Renal pelvis (tissue), 4 donors: ENCODE data around the gene MRTFA. TPM values are rescaled to one million over a fixed set of nuclear protein-coding genes. Genes with fewer than 3 reads are reported as not detected.

Source experiments
- DNase-seq: peaks from one replicate; pipeline ENCODE4 v3.0.0-alpha.2; 2013
- polyA plus RNA-seq, 3 donors: library from polyadenylated mRNA; unstranded; fragments of 120-200 nt; gene quantifications; one replicate each; pipeline ENCODE4 v1.2.1, GENCODE V29; 2013; ENCODE audit not compliant: insufficient read length in 3 of 3

The MRTFA gene
- polyA plus RNA-seq, 3 donors, result 28.2 to 31.1 (median 28.5) TPM

DNA sequence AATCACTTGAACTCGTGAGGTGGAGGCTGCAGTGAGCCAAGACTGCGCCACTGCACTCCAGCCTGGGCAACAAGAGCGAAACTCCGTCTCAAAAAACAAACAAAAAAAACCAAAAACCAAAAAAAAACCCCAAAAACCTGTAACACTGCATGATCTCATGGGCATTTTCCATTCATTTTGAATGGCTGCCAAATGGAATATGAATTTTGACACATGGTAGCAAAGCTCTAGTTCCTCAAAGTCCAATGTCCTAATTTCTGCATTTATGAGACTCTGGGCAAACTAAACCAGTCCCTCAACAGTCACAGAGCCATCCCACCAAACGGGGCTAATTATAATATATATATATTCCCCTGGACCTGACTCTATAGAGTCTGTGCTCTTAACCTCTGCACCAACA, 204.4 kb downstream of the MRTFA start:
- no peak for DNase-seq

DNA sequence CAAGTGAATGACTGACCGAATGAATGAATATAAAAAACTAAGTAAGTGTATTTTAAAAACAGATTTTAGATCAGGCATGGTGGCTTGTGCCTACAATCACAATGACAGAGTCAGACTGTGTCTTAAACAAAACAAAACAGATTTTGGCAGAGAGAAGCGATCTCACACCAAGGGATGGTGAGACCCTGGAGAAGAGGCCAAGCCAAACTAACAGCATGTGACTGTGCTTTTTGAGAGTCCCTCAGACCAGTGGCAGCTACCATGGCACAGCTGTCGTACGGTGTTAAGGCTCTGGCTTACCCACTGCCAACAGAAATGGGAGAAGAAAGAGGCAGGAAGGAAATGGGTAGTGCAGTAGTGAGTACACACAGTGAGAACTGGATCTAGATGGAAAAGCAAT, 205.5 kb downstream of the MRTFA start:
- no peak for DNase-seq

GRCh38 chr22:40429481-40429880, 207.0 kb downstream of the MRTFA start:
- DNase-seq, result no peak

DNA sequence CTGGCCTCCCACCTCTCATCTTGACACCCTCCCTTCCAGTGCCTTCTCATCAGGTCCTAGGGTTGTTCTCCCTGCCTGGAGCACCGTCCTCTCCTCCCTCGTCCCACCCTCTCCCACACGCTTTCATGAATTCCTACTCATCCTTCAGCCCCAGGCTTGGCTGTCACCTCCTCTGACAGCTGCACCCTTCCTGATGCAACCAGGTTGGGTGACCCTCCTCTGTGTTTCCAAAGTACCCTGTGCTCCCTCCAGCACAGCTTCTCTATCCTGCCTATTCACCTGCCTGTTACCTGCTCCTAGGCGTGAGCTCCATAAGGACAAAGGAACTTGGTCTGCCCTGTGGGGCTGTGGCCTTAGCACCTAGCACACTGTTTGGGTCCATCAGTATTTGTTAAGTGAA, 207.7 kb downstream of the MRTFA start:
- no peak for DNase-seq

- DNase-seq, result no peak
These were observed 209.8 kb downstream of the MRTFA start for GRCh38 chr22:40426594-40427333.

- no peak for DNase-seq
These were observed 211.4 kb downstream of the MRTFA start for GRCh38 chr22:40425082-40425481.

DNA sequence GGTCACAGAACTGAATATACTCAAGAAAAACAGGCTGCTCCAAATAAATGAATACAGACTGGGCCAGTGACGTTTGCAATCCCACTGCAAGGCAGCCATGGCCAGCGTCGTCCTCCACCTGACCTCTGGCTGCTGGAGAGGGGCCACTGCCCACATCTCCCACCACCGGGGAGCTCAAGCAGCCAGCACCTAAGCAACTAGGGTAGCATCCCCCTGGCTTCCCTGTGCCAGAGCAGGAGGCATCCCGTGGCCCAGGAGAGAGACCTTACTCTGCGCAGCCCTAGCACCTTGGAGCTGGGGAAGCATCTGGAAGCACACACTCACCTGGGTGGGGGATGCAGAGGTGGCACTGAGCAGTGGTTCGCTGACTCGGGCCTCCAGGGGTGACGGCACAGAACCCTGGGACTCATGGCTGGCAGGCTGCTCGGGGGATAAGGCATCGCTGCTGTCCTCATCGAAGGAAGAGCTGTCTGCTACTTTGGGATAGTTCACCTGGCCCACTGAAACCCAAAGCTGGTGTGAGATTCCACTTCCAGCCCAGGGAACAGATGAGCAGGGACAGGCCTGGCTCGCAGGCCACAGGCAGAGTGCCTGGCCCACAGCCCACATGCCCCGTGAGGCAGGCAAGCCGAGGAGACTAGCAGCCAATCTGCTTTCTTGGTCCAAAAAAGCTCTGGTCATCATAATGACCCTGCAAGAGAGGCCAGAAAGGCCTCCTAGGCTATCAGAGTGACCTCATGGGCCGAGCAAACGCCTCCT, 212.5 kb downstream of the MRTFA start:
- no peak for DNase-seq

- DNase-seq, result no peak
These were observed 213.2 kb downstream of the MRTFA start for GRCh38 chr22:40423310-40423688.

- DNase-seq, result no peak
These were observed 213.8 kb downstream of the MRTFA start for GRCh38 chr22:40422558-40423309.

DNA sequence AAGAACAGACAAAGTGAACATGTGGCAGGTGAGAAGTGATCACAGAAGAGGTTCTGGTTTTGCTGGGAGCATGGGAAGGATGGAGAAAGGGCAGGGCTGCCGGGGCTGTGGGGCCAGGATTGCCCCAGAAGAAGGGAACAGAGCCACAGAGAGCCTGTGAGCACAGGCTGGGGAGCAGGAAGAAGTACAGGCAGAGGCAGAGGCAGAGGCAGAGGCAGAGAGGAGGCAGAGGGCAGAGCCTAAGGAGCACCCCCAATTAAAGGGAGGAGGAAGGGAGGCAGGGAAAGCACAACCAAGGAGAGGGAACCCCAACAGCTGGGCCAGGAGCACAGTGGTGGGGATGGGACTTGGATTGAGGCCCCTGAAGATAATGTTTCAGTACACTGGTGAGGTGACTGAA, 214.6 kb downstream of the MRTFA start:
- no peak for DNase-seq

- DNase-seq, result no peak
These were observed 215.5 kb downstream of the MRTFA start for GRCh38 chr22:40421082-40421350.

- no peak for DNase-seq
These were observed 216.0 kb downstream of the MRTFA start for GRCh38 chr22:40420341-40421081.

DNA sequence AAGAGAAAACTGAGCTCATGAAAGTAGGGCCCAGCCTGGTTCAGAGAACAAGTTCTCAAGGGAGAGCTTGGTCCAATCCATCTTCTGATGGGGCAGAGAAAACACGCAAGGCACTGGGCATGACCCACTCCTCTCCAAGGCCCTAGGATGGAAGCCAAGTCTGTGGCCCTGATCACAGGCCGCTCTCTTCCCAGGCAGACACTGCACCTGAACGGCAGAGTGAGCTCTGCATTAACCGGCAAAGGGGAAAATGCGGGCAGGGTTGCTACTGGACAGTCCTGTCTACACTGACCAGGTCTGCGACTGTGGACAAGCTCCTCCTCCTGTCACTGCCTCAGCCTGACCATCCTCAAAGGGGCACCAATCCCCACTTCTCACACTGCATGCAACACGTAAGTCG, 216.8 kb downstream of the MRTFA start:
- DNase-seq, result no peak

GRCh38 chr22:40418366-40419201, 217.9 kb downstream of the MRTFA start:
- peak; percentile 71 for DNase-seq

GRCh38 chr22:40417881-40418280, 218.6 kb downstream of the MRTFA start:
- no peak for DNase-seq

GRCh38 chr22:40417041-40417440, 219.5 kb downstream of the MRTFA start:
- DNase-seq, result no peak

- no peak for DNase-seq
These were observed 219.9 kb downstream of the MRTFA start for GRCh38 chr22:40416636-40417035.

GRCh38 chr22:40416267-40416570, 220.3 kb downstream of the MRTFA start:
- no peak for DNase-seq

DNA sequence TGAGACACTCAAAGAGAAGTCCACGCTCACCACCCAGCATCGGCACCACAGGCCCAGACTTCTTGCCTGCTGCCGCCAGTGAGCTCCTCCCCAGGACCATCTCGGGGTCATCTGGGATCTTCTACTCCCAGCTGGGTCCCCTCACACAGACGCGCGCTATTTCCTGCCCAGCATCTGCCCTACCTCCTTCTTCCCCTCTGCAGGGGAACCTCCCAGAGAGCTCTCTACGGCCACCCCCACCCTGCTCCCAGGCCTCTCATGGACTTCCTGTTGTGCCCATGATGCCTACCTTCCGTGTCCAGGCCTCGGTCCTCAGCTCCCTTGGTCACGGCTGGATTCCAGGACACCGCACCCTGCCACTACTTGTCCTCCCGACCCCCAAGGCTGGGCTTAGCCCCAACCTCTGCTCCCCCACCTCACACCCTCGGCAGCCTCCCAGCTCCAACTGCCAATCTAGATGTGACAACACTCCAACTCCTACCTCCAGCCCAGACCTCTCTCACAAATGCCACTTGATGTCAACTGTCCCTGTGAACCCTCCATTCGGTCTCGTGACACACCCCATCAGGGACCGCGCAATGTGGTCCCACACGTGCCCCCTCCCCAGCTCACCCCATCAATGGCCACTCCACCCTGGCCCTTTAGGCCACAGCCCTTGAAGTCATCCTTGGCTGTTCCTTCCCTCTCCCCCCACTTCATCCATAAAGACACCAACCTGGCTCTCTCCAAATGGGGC, 220.8 kb downstream of the MRTFA start:
- DNase-seq, result peak; percentile 48

DNA sequence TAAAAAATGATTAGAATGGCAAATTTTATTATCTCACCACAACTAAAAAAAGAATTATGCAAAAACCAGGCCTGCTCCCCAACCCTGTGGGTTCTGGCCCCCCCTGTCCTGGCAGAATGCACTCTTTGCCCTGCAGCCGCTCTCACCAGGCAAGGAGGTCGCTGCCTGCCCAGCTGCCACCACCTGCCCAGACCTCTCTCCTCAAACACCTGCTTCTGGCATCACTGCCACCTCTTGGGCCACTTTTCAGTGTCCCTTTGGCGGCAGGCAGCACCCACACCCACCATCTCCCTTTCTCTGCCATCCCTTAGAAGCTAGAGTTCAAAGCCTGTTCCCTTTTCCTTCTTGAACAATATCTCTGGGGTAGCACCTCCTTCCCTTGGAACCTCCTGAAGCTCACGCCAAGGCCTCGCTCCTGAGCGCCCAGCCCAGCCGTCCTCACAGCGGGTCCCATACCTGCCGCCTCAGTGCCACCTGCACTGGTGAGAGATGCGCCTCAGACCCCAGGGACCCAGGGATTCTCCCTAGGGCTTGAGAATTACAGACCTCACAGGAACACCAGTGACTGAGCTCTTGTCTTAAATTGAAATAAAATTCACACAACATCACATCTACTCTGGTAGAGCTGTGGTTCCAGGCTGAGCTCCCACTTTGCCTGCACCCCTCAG, 221.5 kb downstream of the MRTFA start:
- DNase-seq, result no peak
